HL-60/S4 (cell line): ENCODE results near the gene BAG3.
"Not testable (repeated sequence)": the region's sequence is repeated elsewhere in the genome, so short reads cannot be mapped to it uniquely, and the experiment has no call there.

Source experiments
- in situ Hi-C: fragments of 300-500 bp; cut with MboI; formaldehyde crosslinking; loops from 2 replicates; pipeline ENCODE4 v1.14.3; 2022; ENCODE audit warnings: low sequenced_read_pairs

BAG3 gene

DNA sequence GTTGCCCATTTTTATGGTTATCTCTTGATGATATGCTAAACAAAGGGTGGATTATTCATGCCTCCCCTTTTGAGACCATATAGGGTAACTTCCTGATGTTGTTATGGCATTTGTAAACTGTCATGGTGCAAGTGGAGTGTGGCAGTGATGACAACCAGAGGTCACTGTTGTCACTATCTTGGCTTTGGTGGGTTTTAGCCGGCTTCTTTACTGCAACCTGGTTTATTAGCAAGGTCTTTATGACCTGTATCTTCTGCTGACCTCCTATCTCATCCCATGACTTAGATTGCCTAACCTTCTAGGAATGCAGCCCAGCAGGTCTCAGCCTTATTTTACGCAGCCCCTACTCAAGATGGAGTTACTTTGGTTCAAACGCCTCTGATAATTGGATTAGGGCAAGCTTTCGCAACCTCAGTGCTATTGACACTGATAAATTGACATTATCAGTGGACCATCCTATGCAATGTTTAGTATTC lies 36.9 kb downstream of the BAG3 start:
- in situ Hi-C loops = loop anchor here (25.0 kb wide), 1 partner anchor 649 kb away; no protein-coding TSS in a partner anchor

DNA sequence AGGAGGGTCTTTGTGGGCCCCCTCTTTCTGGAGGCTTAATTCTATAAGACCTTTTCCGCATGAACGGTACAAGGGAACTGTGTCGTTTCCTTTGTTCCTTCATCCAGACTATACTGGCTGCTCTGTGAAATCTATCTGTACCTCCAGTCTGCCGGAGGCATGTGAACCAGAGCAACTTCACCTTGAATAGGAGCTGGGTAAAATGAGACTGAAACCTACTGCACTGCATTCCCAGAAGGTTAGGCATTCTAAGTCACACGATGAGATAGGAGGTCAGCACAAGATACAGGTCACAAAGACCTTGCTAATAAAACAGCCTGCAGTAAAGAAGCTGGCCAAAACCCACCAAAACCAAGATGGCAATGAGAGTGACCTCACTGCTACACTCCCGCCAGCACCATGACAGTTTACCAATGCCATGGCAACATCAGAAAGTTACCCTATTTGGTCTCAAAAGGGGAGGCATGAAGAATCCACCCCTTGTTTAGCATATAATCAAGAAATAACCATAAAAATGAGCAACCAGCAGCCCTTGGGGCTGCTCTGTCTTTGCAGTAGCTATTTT lies 37.9 kb downstream of the BAG3 start:
- in situ Hi-C loops = loop anchor here (25.0 kb wide), 1 partner anchor 648 kb away; no protein-coding TSS in a partner anchor

DNA sequence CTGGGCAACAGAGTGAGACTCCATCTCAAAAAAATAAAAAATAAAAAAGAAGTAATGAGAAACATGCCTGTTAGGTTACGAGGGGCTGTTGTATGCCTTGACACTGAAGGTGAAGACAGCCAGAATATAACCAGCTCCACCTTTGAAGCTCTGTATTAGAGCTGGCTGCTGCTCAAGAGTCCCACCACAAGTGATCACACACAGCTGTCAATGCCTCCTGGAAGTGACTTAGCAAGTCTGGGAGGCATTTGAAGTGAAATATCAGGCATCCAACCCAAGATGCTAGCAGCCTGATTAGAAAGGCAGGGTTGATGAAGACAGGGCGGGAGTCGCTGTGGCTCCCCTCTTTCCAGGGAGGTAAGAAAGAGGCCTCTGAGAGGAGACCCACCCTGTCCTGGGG lies 40.5 kb downstream of the BAG3 start:
- in situ Hi-C loops = loop anchor here (25.0 kb wide), 1 partner anchor 646 kb away; no protein-coding TSS in a partner anchor

DNA sequence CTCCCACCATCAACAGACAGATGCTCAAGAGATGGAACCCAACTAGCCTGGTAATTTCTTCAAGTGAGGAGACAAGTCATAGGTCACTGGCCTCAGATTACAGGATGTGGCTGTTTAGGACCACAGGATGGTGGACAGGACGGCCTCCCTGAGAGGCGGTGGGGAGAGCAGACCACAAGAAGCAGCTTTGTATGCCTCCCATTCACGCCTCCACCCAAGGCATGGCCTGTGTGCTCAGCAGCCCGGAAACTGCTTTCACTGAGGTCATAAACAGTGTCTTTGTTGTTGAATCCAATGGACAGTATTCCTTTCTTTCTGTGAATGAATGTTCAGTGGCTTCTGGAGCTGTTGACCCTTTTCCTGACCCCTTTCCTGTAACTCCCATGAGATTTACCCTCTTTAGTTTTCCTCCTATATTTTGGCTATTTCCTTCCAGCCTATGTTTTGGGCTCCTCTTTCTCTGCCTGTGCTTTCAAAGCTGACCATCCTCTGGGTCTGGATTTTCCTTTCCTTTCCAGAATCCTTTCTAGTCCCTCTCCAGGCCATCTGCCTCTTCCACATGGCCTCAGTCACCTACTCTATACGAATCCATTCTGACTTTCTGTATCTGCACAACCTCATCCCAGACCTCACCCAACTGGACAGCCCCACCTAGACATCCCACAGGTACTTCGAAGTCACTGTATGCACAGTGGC lies 42.2 kb downstream of the BAG3 start:
- in situ Hi-C loops = loop anchor here (25.0 kb wide), 1 partner anchor 644 kb away; no protein-coding TSS in a partner anchor

DNA sequence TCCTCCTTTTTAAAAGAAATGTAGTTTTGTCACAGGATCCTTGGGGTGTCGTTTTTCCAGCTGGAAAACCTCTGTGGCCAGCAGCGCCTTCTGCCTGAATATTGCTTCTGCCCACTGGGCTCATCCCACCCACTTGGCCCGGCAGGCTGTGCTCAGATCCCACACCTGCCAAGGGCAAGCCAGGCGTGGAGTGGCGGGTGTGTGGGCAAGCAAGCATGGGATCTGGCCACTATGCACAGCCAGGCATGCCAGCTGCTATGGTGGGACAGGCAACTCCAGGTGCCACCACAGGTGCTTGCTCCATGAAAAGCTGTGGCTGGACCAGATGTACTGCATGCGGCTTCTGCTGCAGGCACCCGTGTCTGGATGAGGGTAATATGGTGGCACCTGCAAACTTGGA lies 43.4 kb downstream of the BAG3 start:
- in situ Hi-C loops = loop anchor here (25.0 kb wide), 1 partner anchor 643 kb away; no protein-coding TSS in a partner anchor

DNA sequence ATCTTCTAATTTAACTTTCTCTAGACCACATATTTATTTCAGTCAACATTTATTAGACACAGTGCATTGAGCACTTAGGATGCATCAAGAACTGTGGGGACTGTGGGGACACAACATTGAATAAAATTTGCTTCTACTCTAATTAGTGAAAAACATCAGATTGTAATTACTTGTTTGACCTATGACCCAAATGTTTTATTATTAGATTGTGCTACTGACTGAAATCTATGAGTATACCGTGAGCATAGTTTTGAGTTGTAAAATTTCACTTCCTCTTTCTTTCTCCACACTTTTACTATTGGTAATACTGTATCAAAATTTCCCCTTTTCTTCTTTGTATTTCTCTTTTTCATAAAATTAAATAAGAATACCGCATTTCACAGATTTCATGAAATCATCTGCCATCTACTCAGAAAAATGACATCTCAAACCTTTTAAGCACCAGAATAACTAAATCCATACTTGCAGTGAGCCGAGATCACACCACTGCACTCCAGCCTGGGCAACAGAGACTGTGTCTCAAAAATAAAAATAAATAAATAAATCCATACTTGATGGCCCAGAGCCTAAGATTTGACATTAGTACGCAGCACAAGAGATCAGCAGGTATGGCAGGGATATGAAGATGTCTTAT lies 49.3 kb downstream of the BAG3 start:
- in situ Hi-C loops = no loop called here

DNA sequence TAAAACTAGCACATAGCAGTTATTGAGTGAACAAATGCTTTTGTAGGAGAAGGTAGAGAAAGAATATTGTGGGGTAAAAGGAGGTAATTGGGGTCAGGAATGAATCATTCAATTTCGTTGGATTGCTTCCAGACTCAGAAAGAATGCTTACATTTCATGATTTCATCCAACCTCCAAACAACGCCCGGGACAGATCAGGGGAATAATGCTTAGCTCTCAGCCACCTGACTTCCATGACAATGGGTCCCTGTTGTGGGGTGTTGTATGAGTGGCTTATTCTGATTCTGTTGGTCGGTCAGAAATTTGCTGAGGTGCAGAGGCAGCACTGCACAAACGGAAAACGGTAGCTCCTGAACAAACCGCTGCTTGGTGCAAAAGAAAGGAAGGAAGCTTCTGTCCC lies 50.7 kb downstream of the BAG3 start:
- in situ Hi-C loops = no loop called here

DNA sequence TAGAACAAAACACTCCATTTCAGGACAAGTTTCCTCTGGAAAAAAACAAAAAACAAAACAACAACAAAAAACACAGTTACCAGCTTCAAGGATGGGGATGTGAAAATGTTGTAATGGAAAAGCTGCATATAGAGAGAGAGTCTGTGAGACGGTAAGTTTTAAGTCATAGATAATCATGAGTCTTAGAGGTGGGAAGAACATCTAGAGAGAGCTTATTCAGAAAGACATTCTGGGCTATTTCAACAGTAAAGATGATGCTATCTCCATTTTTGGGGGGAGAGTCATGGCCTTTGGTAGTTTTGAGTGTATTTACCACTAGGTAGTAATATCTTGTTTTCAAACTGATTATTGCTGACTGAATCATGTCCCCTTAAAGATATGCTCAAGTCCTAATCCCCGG lies 51.4 kb downstream of the BAG3 start:
- in situ Hi-C loops = no loop called here

DNA sequence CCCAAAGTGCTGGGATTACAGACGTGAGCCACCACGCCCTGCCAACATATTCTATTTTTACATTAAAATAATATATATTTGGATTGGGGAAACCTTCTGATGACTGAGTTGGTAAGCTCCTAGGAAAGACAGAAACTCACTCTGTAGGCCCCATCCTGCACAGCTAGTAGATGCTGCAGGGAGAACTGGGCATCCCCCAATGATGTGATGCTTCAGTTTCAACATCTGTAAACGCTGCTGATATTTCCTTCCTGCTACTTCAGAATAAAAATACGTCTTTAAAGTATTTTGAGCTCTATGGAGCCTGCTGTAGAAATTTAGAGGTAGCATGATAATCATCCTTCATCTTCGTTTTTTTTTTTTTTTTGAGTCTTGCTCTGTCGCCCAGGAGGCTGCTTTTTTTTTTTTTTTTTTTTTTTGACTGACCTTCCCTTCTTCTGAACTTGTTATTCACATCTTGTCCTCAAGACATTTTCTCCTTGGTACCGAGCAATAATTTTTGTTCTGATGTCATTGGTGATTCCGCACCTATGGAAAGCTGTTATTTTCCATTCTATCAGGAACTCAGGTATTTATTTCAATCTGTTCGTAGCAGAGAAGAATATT lies 52.8 kb downstream of the BAG3 start:
- in situ Hi-C loops = no loop called here

DNA sequence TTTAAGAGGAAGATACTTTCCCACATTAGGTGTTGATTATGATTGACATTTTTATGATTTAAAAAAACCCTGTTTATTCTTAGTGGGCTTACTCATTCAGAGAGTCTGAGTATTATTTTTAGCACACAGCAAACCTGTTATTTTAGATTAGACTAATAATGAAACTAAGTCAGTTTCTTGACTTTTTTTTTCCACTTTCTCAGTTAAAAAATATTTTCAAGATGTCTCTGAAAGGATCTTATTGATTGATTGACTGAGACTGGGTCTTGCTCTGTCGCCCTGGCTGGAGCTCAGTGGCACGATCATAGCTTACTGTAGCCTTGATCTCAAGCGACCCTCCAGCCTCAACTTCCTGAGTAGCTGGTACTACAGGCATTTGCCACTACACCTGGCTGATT lies 54.3 kb downstream of the BAG3 start:
- in situ Hi-C loops = no loop called here

DNA sequence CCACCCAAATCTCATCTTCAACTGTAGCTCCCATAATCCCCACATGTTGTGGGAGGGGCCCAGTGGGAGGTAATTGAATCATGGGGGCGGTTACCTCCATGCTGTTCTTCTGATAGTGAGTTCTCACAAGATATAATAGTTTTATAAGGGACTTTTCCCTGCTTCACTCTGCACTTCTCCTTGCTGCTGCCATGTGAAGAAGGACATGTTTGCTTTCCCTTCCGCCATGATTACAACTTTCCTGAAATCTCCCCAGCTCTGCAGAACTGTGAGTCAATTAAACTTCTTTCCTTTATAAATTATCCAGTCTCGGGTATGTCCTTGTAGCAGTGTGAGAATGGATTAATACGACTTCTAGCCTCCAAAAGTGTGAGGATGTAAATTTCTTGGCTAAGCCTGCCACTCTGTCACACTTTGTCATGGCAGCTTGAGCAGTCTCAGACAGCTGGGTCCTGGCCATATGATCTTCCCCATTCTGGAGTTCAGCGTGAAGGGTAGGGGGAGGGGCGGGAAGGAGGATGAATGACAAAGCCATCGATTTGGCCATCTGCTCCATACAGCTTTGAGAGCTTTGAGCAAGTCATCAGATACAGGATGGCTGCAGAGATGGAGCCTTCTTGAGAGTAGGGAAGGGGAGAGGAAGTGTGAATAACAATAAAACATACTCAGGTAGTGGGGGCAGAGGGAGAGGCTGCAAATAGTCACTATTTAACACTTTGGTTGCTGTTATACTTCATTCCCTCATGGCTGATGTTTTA lies 55.5 kb downstream of the BAG3 start:
- in situ Hi-C loops = no loop called here

DNA sequence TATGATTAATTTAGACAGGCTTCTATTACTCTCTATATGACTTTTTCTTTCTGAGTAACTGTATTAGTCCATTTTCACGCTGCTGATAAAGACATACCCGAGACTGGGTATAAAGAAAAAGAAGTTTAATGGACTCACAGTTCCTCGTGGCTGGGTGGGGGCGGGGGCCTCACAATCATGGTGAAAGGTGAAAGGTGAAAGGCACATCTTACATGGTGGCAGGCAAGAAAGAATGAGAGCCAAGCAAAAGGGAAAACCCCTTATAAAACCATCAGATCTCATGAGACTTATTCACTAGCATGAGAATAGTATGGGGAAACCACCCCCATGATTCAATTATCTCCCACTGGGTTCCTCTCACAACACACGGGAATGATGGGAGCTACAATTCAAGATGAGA lies 56.2 kb downstream of the BAG3 start:
- in situ Hi-C loops = not testable (repeated sequence)

DNA sequence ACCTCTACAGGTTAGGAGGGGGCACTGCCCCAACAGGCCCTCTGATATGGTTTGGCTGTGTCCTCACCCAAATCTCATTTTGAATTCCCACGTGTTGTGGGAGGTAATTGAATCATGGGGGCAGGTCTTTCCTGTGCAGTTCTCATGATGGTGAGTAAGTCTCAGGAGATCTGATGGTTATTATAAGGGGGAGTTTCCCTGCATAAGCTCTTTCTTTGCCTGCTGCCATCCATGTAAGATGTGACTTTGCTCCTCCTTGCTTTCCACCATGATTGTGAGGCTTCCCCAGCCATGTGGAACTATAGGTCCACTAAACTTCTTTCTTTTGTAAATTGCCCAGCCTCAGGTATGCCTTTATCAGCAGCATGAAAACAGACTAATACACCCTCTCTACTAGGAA lies 59.8 kb downstream of the BAG3 start:
- in situ Hi-C loops = not testable (repeated sequence)

DNA sequence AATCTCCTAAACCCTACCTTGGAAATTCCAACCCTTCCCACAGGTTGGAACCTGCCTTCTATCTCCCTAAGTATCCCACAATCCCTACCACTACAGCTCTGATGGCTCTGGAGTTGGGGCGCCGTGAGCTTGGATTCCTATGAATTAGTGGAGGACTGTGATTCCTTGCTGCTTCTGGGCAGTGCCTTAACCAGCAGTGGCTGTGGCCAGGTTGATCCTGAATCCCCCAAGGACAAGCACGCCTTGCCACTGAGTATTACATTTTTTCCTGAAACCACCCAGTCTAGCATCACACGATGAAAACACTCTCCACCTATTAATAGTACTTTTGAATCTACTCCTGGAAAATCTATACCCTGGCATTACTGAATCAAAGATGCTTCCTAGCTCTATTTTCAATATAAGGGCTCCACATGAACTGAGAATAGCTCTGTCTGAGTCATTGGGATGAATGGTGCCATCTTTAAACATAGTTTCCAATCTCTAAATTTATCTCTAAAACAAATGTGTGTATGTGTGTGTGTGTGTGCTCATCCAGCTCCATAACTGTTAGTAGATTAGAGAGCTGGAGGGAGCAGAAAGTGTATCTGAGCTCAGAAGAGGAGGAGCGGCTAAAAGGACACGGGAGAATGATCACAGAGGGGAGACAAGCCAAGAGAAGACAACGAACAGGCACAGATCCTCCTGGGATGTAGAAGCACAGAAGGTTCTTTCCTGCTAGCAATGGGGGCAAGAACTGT lies 62.7 kb downstream of the BAG3 start:
- in situ Hi-C loops = no loop called here

DNA sequence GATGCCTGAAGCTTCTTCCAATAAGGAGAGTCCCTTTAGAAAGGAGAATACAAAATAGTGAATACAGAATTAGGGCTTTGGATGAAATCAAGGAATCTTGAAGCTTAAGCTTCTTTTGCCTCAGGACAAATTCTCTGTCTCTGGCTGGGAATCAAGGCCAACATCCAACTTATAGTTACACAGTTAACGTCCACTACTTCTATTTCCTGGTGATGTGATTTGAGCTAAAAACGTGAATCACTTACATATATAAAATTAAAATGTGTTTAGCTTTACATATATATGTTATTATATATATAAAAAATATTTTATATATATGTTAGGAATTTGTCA lies 63.3 kb downstream of the BAG3 start:
- in situ Hi-C loops = no loop called here

DNA sequence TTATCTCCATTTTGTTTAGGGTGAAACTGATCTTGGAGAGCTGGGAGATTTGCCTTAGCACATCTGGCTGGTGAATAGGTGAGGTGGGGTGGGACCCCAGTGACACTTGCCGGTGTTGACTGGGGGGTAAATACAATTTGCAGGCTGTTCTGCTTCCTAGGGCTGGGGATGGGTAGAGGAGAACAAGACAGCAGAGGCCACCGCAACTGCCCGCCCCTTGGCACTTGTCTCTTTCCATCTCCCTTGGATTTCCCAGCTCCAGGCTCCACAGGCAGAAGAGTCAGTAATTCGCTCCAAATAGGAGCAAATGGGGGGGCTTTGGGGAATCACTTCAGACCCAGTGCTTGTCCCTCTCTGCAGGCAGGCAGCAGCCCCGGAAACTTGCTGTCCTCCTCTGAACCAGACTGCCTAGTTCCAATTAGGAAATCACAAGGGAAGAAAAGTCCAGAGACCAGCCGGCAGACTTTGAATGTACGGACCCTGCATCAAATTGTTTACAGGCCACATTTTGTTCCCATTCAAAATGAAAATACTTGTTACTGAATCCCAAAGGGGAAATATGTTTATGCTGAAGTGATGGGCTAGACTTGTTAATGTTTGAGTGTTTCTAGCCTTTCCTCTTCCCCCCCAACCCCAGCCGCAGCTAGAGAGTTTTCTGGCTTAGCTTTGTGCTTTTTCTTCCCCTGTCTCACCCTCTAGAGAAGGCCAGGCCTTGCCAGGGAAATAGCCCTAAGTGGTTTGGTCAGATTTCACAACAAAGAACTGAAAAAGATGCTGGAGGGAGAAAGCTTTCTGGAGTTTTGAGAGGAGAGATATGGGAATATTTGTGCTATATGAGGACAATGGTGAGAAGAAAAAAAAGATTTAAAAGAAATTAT lies 64.7 kb downstream of the BAG3 start:
- in situ Hi-C loops = no loop called here

DNA sequence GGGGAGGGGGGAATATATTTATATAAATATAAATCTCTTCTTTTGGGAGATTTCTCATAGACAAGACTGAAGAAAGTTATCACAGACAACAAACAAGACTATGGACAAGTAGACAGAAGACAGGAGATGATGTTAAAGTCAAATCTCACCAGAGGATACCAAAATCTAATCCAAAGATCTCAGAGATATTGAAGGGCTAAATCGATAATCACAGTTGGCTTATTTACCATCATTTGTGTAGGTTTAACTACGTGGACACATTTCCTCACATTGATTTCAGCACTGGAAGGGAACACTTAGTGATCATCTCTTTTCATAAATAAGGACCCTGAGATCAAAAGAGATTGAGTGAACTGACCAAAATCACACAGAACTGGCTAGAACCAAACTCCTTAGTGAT lies 72.0 kb downstream of the BAG3 start:
- in situ Hi-C loops = no loop called here

DNA sequence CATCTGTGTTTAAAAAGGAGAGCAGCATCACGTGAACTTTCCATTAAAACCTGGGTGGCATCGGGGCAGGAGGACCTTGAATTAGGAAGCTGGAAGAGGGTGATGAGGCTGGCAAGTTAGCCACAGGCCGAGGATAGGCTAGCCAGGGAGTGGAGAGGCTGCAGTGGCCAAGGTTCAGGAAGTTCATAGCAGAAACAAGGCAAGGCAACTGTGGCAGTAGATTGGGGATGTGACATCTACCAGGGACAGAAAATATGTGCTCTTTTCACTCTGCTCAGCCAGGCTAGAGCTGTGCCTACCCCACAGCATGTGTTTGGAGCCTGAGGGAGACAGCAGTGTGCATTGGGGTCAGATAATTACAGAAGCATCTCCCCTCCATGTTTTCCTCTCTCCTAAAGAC lies 72.4 kb downstream of the BAG3 start:
- in situ Hi-C loops = no loop called here
